Measurements from ENCODE around the gene ABCA1. TPM values are rescaled to one million over a fixed set of nuclear protein-coding genes. Genes with fewer than 3 reads are reported as not detected.
"Not testable (repeated sequence)": the region's sequence is repeated elsewhere in the genome, so short reads cannot be mapped to it uniquely, and the experiment has no call there.

ABCA1 gene
- total RNA-seq, 1 experiment from 2014 or later = 0.04 TPM

DNA sequence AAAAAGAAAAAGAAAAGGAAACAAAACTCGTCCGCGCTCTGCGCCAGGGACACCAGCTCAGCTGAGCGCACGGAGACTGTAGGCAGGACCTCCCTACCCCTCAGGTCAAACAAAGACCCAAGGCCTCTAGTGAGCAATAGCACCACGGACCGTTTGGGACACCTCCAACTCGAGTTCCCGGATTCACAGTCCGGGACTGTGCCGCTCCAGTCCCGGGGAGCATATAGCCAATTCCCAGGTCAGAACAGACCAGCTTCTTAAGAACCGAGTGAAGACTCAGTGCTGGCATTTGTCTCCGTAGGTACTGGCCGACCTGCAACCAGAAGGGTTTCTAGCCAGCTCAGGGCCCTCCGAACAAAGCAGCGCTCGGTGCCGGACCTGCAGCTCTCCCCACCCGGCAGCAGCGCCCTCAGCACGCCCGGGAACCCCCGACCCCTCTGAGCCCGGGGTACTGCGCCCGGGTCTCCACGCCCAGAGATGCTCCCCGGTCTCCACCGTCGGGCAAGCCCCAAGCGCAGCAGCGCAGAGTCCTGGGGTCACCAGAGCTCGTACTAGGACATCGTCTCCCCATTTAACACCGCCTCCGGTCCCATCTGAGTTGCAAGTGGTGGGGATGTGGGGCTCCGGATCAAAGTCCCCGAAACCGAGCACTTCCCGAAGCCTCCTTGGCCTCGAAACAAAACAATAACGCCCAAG, 591 bp downstream of the ABCA1 start:
- Histone ChIP-seq H3K36me3 (no peaks in the 10 kb centered on the region), H3K27me3 (no peaks in the 10 kb centered on the region; the same call in 1 of the 2 replicates), H3K9me3 (replicated peaks) (no peaks in the 10 kb centered on the region), H3K4me1 (no peaks in the 10 kb centered on the region), H3K4me3 (no peak overlapping the region), H3K27ac (no peak overlapping the region)
- DNase-seq = no peak

DNA sequence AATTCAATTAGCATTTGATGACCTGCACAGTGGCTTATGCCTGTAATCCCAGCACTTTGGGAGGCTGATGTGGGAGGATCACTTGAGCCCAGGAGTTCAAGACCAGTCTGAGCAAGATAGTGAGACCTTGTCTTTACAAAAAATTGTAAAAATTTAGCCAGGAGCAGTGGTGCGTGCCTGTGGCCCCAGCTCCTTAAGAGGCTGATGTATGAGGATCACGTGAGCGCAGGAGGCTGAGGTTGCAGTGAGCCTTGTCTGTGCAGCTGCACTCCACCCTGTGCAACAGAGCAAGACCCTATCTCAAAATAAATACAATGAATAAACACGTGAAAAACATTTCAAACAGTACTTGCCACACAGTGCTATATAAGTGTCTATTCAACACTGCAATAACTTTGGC, 4.2 kb downstream of the ABCA1 start:
- Histone ChIP-seq H3K27ac (no peak overlapping the region), H3K9me3 (replicated peaks) (no peaks in the 10 kb centered on the region), H3K27me3 (no peaks in the 10 kb centered on the region), H3K36me3 (no peaks in the 10 kb centered on the region), H3K4me3 (no peak overlapping the region), H3K4me1 (no peaks in the 10 kb centered on the region)
- DNase-seq = no peak

DNA sequence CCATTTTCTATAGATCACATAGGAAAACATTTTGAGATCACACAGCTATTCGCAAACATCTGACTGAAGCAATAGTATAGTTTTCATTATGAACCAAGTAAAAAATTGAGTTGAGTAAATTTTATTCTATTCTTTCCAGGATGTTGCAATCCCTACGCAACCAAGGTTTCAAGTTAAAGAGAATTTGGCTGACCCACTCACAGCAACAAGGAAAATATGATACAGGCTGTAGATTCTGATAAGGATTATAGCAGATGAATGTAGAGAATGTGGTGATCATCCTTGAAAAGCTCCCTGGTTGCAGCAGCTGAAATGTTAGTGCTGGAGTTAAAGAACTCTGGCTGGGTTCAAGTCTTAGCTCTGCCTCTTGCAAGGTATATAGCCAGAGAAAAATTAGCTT, 4.7 kb downstream of the ABCA1 start:
- Histone ChIP-seq H3K9me3 (replicated peaks) (no peaks in the 10 kb centered on the region), H3K27ac (no peak overlapping the region), H3K36me3 (no peaks in the 10 kb centered on the region), H3K27me3 (no peaks in the 10 kb centered on the region), H3K4me3 (no peak overlapping the region), H3K4me1 (no peaks in the 10 kb centered on the region)
- no peak for DNase-seq

DNA sequence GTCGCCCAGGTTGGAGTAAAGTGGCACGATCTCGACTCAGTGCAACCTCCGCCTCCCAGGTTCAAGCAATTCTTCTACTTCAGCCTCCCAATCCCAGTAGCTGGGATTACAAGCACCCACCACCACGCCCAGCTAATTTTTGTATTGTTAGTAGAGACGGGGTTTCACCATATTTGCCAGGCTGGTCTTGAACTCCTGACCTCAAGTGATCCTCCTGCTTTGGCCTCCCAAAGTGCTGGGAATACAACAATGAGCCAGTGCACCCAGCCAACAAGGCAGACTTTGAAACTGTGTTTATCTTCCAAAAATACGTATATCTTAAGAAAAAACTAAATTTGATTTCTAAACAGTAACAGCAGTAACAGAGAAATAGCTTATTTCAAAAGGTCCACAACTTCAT, 5.2 kb downstream of the ABCA1 start:
- H3K4me1 ChIP-seq; H3K27ac ChIP-seq; DNase-seq; H3K9me3 ChIP-seq (replicated peaks); H3K27me3 ChIP-seq; H3K4me3 ChIP-seq; H3K36me3 ChIP-seq: not testable (repeated sequence)

DNA sequence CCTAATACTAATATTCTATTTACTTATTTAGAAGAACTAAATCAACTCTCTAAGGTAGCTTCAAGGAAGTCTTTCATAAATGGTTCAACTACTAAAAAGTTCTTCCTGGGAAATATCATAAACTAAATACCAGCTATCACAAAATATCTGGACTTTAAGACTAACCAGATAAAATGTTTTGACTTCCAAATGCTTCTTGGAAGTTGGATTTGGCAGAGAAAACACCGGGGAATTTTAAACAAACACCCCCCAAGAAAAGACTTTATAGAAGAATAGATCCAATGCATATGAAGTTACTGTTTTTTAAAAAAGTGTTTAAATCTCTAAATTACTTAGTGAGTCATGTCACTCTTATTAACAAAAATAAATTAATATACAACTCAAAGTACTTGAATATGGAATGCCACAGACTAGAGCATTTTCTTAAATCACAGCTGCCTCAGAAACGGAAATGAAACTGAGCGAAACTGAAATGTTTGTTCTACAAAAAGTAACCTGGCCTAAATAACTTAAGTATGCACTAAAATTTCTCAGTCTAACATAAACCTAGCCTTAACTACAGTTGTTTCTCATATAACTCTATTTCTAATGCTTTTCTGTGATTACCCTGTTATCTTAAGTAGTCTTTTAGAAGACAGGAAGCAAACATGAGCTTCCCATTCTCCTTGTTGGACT, 6.8 kb downstream of the ABCA1 start:
- H3K36me3 ChIP-seq = no peaks in the 10 kb centered on the region
- DNase-seq = no peak
- no peaks in the 10 kb centered on the region; the same call in 1 of the 2 replicates for H3K27me3 ChIP-seq
- no peak overlapping the region for H3K27ac ChIP-seq
- no peaks in the 10 kb centered on the region for H3K9me3 ChIP-seq (replicated peaks)
- H3K4me1 ChIP-seq = no peaks in the 10 kb centered on the region
- H3K4me3 ChIP-seq = no peak overlapping the region

DNA sequence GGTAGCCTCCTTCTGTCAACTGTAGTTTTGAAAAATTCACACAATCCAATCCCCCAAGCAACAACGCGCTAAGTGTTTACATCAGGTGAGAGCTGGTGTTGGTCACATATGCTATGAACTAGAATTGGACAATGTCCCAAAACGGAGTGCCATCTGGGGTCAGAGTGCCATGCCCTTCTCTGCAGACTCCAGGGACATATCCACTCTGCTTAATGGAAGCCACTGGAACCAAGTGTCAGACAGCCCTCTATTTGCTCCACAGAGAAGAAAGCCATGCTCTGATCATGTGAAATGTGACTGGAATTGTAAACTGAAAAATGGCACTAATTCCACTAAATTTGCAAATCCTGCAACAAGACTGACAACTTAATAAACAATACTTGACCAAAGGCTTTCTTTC, 12.2 kb downstream of the ABCA1 start:
- Histone ChIP-seq H3K36me3 (no peaks in the 10 kb centered on the region), H3K9me3 (replicated peaks) (no peaks in the 10 kb centered on the region), H3K27me3 (peaks cover 3% of the 10 kb centered on the region), H3K4me3 (no peak overlapping the region), H3K27ac (no peak overlapping the region), H3K4me1 (no peaks in the 10 kb centered on the region)
- no peak for DNase-seq

DNA sequence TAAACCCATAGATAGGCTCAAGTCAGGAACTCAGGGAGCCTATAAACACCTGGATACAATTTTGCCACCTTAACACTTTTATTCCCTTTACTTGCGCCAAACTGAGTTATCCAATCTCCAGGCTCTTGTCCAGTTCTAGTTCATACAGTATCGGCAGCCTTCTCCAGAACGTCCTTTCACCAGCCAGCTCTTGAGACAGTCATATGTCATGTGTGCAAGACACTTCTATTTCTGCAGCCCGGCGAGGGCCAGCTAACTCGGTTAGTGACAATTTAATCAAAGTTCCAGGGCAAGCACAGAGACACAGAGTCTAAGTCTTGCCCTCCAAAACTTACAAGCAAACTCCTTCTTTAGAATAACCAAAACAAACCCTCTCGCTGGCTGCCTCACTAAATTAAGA, 12.9 kb downstream of the ABCA1 start:
- Histone ChIP-seq H3K27ac (no peak overlapping the region), H3K4me1 (no peaks in the 10 kb centered on the region), H3K9me3 (replicated peaks) (no peaks in the 10 kb centered on the region), H3K27me3 (peaks cover 3% of the 10 kb centered on the region), H3K36me3 (no peaks in the 10 kb centered on the region), H3K4me3 (no peak overlapping the region)
- DNase-seq = no peak

DNA sequence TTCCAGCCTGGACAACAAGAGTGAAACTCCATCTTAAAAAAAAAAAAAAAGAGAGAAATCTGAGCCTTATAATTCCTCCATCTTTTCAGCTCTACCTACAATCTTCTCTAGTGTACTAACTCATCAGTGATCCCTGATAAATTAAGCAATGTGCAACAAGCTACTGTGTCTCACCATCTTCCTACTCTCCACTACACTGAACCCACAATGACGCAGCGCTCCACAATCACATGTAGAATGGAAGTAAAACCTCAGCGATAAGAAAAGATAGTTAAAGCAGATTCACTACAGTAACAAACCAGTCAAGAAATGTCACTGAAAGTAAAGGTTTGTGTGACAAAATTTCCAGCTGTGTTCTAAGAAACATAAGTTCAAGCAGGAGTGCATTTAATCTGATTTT, 13.5 kb downstream of the ABCA1 start:
- no peaks in the 10 kb centered on the region for H3K36me3 ChIP-seq
- peaks cover 3% of the 10 kb centered on the region for H3K27me3 ChIP-seq
- H3K4me3 ChIP-seq = no peak overlapping the region
- no peak for DNase-seq
- H3K27ac ChIP-seq = no peak overlapping the region
- no peaks in the 10 kb centered on the region for H3K9me3 ChIP-seq (replicated peaks)
- no peaks in the 10 kb centered on the region for H3K4me1 ChIP-seq

DNA sequence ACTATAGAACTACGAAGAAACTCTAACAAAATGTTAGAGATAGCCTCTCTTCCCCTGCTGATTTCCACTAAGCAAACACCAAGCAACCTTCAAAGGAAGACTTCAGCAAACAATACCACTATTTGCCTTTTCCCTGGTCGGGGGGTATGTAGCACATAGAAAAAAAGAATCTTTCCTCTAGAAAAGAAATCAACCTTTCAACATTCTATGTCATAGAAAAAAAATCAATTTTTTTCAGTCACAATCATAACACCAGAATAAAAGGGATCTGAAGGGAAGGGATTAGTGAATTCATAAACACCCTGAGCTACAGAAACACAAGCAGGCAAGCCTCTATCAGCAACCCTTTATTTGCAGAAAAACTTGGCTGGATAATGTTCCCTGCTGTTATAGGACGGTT, 15.3 kb downstream of the ABCA1 start:
- H3K27me3 ChIP-seq = peaks cover 3% of the 10 kb centered on the region
- no peaks in the 10 kb centered on the region for H3K9me3 ChIP-seq (replicated peaks)
- no peaks in the 10 kb centered on the region for H3K4me1 ChIP-seq
- no peak overlapping the region for H3K27ac ChIP-seq
- no peaks in the 10 kb centered on the region for H3K36me3 ChIP-seq
- no peak for DNase-seq
- no peak overlapping the region for H3K4me3 ChIP-seq

DNA sequence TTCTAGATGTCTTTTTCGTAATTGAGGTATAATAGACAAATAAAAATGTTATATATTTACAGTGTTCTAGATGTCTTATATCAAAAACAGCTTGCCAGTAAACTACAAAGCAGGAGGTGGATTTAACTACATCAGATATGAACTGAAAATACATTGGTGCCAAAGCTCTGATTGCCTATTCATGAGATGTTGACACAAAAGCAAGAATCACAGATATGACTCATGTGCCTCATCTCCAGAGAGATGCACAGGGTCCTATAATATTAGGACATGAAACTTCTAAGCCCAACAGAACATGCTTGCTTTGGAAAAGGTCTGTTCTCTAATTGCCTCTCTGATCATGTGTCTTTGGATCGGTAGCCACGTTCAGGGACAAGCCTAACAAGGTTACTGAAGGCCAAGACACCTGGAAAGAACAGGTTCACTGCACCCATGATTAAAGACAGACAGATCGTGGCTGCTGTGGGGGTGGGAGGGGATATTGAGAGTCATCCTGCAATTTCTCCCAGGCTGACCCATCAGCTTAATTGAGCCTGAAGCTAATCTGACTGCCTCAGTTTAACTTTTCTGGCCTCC, 16.8 kb downstream of the ABCA1 start:
- H3K4me1 ChIP-seq = no peaks in the 10 kb centered on the region
- H3K27me3 ChIP-seq = peaks cover 3% of the 10 kb centered on the region; the same call in 1 of the 2 replicates
- H3K4me3 ChIP-seq = no peak overlapping the region
- H3K9me3 ChIP-seq (replicated peaks) = no peaks in the 10 kb centered on the region
- H3K36me3 ChIP-seq = no peaks in the 10 kb centered on the region
- H3K27ac ChIP-seq = no peak overlapping the region
- DNase-seq = no peak

DNA sequence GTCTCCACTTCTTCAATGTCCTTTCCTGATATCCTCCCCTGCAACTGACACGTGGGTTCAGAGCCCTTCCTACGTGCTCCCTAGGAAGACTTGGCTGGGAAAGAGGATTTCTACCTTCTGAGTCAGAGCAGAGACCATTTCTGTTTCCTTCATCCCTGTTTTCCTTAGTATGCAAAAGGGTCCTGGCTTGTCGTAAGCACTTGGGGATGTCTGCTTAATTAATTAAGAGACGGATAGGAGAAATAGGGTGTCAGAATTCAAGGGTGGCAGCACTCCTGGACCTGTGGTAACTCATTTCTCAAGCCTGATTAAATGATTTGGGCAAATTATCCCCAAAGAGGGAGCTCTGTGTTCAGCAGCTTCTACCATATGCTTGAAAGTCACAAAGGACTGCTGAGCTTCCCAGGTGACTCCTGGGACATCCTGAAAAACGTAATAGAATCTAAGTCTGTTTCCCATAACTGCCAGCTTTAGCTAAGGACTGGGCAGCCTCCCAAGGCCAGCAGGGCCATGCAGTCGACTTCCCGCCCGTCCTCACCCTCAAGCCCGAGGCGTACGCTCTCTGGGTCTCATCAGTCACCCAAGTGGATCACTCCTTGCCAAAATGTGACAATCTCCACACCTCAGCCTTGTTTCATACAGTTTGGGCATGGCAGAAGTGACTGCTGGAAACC, 20.5 kb downstream of the ABCA1 start:
- Histone ChIP-seq H3K9me3 (replicated peaks) (no peaks in the 10 kb centered on the region), H3K27me3 (0 out of 2 replicates have a peak, but pooled peaks cover 3% of the 10 kb centered on the region), H3K4me1 (no peaks in the 10 kb centered on the region), H3K36me3 (no peaks in the 10 kb centered on the region), H3K27ac (no peak overlapping the region), H3K4me3 (no peak overlapping the region)
- DNase-seq = no peak

DNA sequence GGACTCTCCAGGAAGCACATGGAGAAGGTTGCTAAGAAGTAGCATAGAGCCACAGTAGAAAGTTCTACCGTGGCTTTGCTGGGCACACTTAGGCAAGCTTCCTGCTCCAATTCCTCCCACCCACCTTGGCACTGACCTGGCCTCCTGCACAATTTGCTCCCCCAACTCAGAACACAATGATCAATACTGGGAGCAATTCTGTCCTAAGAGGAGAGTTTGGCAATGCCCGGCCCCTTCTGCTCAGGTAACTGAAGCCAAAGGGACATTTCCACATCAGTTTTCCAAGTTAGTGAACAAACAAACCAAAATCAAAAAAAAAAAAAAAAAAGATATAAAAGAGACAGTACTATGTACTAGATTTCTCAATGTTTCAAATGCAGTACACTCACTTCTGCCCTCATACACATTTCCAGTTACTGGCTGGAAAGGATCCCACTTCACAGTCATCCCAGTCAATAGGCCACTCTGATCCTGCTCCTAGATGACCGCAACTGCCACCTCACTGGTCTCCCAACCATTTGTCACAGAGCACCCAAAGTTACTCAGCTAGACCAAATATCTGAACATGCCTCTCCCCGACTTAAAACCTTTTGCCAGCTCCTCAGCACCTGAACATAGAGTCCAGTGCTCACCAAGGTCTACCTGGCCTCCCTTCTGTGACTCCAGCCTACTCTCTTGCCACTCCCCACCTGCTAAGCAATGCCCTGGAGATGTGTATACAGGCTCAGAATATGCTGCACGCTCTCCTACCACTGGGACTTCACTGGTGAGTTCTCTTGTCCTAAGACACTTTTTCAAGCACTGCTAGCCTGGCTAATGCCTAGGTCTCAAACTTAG, 21.3 kb downstream of the ABCA1 start:
- DNase-seq = no peak
- H3K9me3 ChIP-seq (replicated peaks) = no peaks in the 10 kb centered on the region
- H3K36me3 ChIP-seq = no peaks in the 10 kb centered on the region
- H3K4me3 ChIP-seq = no peak overlapping the region
- no peaks in the 10 kb centered on the region for H3K27me3 ChIP-seq
- H3K27ac ChIP-seq = no peak overlapping the region
- H3K4me1 ChIP-seq = no peaks in the 10 kb centered on the region

DNA sequence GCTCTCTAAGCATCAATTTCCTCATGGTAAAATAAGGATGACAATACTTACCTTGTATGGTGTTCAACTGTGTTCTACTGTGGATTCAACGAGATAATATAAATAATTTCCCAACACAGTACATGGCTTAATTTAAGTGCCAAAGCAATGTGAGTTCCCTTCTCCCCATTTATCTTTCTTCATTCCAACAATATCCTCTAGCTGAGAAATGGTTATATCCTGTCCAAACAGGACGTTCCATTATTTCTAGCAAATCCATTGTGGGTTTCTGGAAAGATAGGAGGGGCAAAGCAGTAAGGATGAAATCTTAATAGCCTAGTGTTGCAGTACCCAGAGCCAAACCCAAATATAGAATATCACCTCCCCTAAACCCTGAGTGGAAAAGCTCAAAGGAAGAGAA, 22.0 kb downstream of the ABCA1 start:
- Histone ChIP-seq H3K27ac (no peak overlapping the region), H3K36me3 (no peaks in the 10 kb centered on the region), H3K4me1 (no peaks in the 10 kb centered on the region), H3K27me3 (no peaks in the 10 kb centered on the region), H3K9me3 (replicated peaks) (no peaks in the 10 kb centered on the region), H3K4me3 (no peak overlapping the region)
- no peak for DNase-seq

DNA sequence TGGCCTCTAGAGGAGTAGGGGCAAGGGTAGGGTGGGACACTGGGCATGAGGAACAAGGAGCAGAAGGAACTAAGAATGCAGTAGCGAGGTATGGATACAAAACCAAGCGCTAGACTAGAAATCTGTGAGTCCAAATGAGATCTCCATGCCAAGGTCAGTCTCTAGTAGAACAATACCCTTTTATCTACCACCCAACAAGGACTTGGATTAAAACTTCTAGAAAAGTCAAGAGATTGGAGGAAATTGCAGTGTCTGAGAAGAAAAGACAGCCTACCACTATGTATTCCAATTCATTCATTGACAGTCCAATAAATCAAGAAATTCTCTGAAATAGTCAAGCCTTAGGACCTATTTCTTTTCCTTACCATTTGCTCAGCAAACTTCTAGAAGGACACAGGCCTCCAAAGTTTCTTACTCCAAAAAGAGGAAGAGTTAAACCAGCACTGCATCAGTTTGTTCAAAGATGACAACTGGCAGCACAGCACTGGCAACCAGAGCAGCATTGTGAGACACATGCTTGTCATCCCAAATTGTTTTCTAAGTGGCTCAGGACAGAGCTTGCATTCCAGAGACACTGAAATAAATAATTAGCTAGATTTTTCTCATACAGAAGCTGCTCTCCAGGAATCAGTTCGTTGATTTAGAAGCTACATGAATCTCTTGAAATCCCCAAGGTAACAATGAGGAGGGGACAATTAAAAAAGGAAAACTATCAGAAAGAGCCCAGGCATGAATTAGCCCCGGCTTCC, 22.6 kb downstream of the ABCA1 start:
- Histone ChIP-seq H3K9me3 (replicated peaks) (no peaks in the 10 kb centered on the region), H3K36me3 (no peaks in the 10 kb centered on the region), H3K27ac (no peak overlapping the region), H3K4me3 (no peak overlapping the region), H3K27me3 (no peaks in the 10 kb centered on the region), H3K4me1 (no peaks in the 10 kb centered on the region)
- no peak for DNase-seq

All from SJCRH30 (cell line).